GM12865 (cell line): ENCODE results near the gene PAPPA.

Experiments used
- DNase-seq: peaks from one replicate; pipeline ENCODE4 v3.0.0; 2010; ENCODE audit warnings: low read depth
- H3K4me3 ChIP-seq: 2 replicates; pipeline ENCODE4 v1.5.1; 2011; ENCODE audit warnings: mild to moderate bottlenecking, low read depth, low read length, control low read depth
- CTCF ChIP-seq: IDR thresholded peaks from 2 replicates; pipeline ENCODE4 v1.5.1; 2011; ENCODE audit warnings: low read length, control low read depth, low read depth, inconsistent platforms; ENCODE audit not compliant: insufficient read depth; ENCODE audit errors: missing control alignments

Gene PAPPA

DNA sequence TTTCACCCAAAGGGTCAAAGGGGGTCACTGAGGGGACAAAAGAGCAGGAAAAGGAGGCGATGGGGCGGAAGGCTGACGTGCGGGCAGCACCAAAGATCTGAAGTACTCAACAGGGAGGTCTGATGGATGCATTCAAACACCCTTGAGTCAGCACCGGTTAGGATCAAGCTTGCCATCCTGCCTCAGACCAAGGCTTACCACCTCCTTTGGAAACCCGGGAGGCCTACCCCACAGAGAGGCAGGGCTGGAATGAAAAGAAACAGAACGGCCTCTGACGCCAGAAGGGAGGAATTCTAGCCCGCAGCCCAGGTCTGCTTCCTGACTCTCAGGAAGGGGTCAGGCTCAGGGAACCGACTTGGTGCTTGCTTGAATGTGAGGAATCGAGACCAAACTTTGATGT lies 125.6 kb downstream of the PAPPA start:
- DNase-seq = no peak
- TF ChIP-seq CTCF = no peak
- H3K4me3 ChIP-seq = no peak overlapping the region

- H3K4me3 ChIP-seq = no peak overlapping the region
- no peak for DNase-seq
- TF ChIP-seq CTCF = no peak
These were observed 126.9 kb downstream of the PAPPA start for GRCh38 chr9:116280529-116280928.

DNA sequence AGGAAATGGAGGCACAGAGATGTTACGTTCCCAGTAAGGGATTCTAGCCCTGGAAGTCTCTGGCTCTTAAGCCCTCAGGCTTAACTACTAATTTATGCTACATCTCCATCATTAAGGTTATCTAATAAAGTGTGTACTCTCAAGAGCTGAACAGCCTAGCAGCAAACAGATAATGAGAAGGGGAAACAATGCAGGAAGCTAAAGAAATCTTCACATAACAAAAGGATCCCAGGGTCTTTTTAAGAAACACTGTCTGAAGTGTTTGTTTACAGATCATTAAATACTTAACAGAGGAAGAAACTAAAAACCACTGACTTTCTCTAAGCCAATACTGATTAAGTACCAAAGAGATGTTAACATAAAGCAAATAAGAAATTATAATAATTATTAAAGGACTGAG lies 129.0 kb downstream of the PAPPA start:
- H3K4me3 ChIP-seq = no peak overlapping the region
- no peak for DNase-seq
- no peak for TF ChIP-seq CTCF

DNA sequence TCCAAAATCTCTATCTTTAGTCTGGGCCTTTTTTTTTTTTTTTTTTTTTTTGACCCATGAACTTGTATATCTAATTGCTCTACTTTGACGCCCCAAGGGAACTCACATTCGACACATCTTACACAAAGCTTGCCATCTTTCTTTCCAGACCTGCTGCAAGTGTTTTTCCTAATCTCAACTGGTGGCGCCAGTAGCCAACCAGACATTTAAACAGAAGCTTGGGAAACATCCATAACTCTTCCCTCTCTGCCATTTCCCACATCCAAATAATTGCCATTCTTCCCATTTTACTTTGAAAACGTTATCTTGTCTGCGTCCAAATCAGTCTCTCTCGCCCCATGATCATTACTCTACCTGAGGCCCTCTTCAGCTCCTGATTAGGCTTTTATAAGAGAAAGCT lies 130.9 kb downstream of the PAPPA start:
- TF ChIP-seq CTCF = no peak
- no peak for DNase-seq
- H3K4me3 ChIP-seq = no peak overlapping the region

GRCh38 chr9:116285320-116285719 lies 131.7 kb downstream of the PAPPA start:
- no peak overlapping the region for H3K4me3 ChIP-seq
- no peak for TF ChIP-seq CTCF
- DNase-seq = no peak

DNA sequence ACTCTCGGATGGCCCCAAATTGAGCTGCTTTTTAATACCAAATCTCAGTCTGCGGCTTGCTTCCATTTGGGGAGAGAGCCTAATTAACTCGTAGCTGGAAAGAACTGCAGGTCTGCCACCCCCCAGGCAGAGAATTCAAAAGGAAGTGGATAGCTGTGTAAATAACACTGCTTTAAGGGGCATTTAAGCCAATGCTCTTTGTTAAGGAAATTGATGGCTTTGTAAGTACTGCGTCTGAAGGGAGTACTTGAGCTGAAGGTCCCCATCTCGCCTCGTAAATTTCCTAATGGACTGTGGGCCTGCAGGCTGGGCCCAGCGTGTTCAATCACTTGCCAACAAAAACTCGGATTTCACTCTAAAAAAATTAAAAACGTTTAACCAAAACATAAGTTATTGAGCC lies 132.7 kb downstream of the PAPPA start:
- H3K4me3 ChIP-seq = no peak overlapping the region
- no peak for TF ChIP-seq CTCF
- no peak for DNase-seq

- no peak for TF ChIP-seq CTCF
- no peak for DNase-seq
- no peak overlapping the region for H3K4me3 ChIP-seq
These were observed 134.1 kb downstream of the PAPPA start for GRCh38 chr9:116287721-116288120.
